Activated T-cell treated with anti-CD3 and anti-CD28 coated beads for 4 hours (primary cell): ENCODE measurements around the gene BTBD19.
"Not testable (repeated sequence)": the region's sequence is repeated elsewhere in the genome, so short reads cannot be mapped to it uniquely, and the experiment has no call there.

Source experiments
- DNase-seq: peaks from one replicate; pipeline ENCODE4 v3.0.0-alpha.2; 2020

Gene BTBD19

DNA sequence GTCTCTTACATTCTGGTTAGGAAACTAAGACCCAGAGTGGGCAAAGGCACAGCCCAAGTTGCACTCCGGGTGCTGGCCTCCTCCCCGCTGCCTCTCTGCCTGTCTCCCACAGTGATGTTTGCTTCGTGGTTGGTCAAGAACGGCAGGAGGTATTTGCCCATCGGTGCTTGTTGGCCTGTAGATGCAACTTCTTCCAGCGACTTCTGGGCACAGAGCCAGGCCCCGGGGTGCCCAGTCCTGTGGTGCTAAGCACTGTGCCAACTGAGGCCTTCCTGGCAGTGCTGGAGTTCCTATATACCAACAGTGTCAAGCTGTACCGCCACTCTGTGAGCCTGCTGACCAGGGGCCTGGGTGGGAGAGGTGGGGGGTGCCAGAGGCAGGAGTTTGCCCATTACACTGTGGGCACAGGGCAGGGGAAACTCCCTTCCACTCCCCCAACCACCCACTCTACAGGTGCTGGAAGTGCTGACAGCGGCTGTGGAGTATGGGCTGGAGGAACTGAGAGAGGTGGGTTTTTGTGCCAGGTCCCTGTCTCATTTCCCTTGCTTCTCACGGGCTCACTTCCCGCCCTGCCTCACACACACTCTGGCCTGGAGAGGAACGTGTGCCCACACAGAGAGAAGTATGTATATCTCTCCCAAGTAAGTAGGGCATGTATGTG is 1.9 kb downstream of the BTBD19 start:
- no peak for DNase-seq

DNA sequence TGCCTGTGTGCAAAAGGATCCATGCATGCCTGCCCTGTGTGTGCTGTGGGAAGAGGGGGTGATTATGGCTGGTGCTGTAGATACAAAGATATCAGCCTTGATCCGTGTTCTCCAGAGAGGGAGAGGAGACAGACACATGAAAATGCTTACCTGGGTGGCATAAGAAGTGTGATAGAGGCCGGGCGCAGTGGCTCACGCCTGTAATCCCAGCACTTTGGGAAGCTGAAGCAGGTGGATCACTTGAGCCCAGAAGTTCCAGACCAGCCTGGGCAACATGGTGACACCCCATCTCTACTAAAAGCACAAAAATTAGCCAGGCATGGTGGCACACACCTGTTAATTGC is 2.4 kb downstream of the BTBD19 start:
- DNase-seq = not testable (repeated sequence)

GRCh38 chr1:44811234-44811633 is 2.9 kb downstream of the BTBD19 start:
- DNase-seq = no peak

- no peak for DNase-seq
These were observed 4.7 kb downstream of the BTBD19 start for GRCh38 chr1:44812822-44813543.

GRCh38 chr1:44815926-44816325 is 7.6 kb downstream of the BTBD19 start:
- DNase-seq = not testable (repeated sequence)

DNA sequence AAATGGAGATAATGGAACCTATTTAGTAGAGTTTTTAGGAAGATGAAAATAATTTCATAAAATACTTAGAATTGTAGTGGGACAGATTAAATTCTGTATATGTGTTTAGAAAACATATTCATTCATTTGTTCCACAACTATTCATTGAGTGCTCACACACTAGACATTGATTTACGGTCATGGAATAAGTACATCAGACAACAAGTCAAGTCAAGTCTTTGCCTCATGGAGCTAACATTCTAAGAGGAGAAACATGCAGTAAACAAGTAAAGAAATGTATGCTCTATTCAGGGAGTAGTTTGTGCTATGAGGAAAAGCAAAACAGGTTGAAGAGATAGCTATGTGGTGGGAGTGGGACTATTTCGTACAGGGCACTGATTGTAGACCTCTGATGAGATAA is 9.0 kb downstream of the BTBD19 start:
- DNase-seq = no peak

- no peak for DNase-seq
These were observed 9.6 kb downstream of the BTBD19 start for GRCh38 chr1:44817771-44818495.

- no peak for DNase-seq
These were observed 10.9 kb downstream of the BTBD19 start for GRCh38 chr1:44819196-44819607.

- DNase-seq = peak; percentile 63
These were observed 11.4 kb downstream of the BTBD19 start for GRCh38 chr1:44819608-44820327.

DNA sequence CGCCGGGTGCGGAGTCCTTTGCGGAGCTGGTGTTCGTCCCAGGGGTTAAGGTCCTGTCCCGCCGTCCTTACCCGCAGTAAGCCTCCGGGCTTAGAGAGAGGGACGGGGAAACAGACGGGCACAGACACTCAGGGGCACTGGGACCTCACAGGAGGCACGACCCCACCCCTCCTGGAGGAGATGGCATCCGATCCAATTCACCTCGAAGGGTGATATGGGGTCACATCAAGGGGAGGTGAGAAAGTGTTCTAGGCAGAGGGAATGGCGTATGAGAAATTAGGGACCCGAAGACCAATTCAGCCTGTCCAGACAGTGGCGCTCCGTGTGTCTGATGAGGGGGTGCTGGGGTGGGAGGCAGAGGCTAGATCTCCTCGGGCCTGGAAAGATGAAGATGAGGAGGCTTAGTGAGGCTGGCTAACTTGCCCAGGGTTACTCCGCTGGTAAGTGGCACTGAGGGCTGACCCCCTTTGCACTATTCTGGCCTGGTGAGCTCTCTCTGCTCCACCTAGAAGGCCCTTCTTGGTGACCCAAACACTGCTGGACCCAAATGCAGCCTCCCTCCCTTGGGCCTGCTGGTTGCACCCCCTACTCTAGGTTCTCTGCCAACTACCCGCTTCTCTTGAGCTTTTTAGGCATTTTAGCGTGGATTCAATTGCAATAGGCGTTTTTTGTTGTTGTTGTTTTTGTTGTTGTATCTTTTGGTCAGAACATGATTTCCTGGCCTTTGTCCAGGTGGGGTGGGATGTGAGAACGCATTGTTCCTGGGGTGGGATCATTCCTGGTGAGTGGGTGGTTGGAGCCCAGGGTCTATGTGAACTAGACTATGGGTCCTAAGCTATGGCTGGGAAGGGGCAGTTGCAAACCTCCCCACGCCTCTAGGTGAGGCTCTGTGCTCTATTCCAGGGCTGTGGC is 12.3 kb downstream of the BTBD19 start:
- DNase-seq = no peak

DNA sequence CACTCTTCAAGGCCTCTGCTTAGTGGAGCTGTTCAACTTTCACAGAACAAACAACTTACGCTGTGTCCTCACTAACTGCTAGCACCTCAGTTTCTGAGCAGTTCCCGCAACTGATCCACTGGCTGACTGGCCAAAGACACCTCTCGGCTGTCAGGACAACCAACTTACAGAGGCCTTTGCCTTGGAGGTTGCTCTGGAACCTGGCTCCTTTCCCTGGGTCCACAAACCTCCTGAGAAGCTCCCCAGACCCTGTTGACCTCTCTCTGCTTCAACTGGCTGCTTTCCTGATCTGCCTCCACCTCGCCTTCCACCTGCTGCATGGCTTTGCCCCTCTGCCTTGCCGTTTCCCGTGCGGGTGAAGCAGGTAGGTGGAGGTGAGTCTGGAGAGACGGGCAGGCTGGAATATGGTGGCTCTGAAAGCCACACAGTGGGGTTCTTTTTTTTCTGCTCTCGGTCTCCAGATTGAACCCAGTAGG is 13.0 kb downstream of the BTBD19 start:
- DNase-seq = no peak

DNA sequence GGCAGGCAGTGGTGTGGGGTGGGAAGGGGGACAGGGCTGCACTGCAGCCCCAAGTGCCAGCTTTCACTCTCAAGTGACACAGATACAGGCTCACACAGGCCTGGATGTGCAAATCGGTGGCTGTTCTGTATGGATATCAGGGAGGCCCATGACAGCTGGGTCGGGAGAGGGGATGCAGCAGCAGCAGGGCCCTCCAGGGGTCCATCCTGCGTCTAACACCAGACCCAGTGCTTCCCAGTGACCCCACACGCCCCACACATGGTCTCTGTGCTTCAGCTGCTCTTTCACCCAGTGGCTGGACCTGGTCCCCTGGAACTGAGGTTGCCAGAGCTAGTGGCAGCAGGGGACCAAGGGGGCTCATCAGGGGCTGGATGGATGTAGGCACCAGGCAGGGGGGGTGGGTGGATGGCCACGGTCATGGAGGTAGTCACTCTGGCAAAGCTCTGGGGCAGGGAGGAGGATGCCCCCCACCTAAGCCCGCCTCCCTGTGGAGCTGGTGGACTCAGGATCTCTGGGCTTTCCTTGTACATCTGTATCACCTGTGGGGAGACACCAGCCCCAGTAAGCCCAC is 13.9 kb downstream of the BTBD19 start:
- no peak for DNase-seq

GRCh38 chr1:44822981-44823451 is 14.7 kb downstream of the BTBD19 start:
- no peak for DNase-seq

DNA sequence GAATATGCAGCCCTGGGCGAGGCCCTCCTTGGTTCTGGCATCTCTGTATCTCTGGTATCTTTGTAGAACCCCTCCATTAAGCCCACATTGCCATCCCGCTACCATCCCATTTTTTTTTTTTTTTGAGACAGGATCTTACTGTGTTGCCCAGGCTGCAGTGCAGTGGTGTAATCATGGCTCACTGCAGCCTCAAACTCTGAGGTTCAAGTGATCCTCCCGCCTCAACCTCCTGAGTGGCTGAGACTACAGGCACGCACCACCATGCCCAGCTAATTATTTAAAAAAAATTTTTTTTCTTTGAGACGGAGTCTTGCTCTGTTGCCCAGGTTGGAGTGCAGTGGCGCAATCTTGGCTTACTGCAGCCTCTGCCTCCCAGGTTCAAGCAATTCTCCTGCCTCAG is 16.1 kb downstream of the BTBD19 start:
- DNase-seq = not testable (repeated sequence)

GRCh38 chr1:44826375-44827196 is 18.3 kb downstream of the BTBD19 start:
- no peak for DNase-seq

- DNase-seq = no peak
These were observed 19.1 kb downstream of the BTBD19 start for GRCh38 chr1:44827197-44828002.

GRCh38 chr1:44828003-44828651 is 19.8 kb downstream of the BTBD19 start:
- DNase-seq = no peak

GRCh38 chr1:44828841-44829440 is 20.6 kb downstream of the BTBD19 start:
- no peak for DNase-seq
